ENCODE data around the gene ATP11C. TPM values are rescaled to one million over a fixed set of nuclear protein-coding genes. Genes with fewer than 3 reads are reported as not detected.

Gene ATP11C
- polyA plus RNA-seq, 2 of the 4 experiments (the other 2 are of a cell fraction): 16.4 to 34.3 TPM

DNA sequence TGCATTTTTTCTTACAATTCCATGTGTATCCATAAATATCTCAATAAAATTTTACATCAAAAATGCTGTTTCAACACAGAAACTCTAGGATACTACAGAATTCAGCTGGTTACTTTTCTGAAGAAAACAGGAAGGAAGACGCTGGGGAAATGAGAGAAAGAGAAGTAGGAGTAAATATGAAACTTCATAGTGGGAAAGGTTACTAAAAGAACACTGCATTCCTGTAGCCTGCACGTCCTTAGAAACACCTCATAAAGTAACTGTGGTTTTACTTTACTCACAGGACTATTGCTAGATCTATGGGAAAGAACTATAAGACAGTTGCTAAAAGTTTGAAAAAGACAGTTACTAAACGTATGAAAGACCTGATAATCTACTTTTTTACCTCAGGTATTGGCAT is 23.1 kb downstream of the ATP11C start:
- Histone ChIP-seq H3K4me2 (no peak overlapping the region), H3K9me3 (no peaks in the 10 kb centered on the region), H3K4me1 (no peaks in the 10 kb centered on the region), H3K4me3 (no peak overlapping the region), H3K27ac (no peak overlapping the region)
- CTCF ChIA-PET: no interaction called here
- TF ChIP-seq, protein P1, sequence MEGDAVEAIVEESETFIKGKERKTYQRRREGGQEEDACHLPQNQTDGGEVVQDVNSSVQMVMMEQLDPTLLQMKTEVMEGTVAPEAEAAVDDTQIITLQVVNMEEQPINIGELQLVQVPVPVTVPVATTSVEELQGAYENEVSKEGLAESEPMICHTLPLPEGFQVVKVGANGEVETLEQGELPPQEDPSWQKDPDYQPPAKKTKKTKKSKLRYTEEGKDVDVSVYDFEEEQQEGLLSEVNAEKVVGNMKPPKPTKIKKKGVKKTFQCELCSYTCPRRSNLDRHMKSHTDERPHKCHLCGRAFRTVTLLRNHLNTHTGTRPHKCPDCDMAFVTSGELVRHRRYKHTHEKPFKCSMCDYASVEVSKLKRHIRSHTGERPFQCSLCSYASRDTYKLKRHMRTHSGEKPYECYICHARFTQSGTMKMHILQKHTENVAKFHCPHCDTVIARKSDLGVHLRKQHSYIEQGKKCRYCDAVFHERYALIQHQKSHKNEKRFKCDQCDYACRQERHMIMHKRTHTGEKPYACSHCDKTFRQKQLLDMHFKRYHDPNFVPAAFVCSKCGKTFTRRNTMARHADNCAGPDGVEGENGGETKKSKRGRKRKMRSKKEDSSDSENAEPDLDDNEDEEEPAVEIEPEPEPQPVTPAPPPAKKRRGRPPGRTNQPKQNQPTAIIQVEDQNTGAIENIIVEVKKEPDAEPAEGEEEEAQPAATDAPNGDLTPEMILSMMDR (IDR thresholded peaks at IDR 0.05): no peak
- TF ChIP-seq HOXA7 (CRISPR knock-in tag; IDR thresholded peaks at IDR 0.05): no peak
- no peak for TF ChIP-seq MAZ (IDR thresholded peaks at IDR 0.05; ENCODE audit: borderline replicate concordance, low read depth, low read length)
- TF ChIP-seq, protein P2, sequence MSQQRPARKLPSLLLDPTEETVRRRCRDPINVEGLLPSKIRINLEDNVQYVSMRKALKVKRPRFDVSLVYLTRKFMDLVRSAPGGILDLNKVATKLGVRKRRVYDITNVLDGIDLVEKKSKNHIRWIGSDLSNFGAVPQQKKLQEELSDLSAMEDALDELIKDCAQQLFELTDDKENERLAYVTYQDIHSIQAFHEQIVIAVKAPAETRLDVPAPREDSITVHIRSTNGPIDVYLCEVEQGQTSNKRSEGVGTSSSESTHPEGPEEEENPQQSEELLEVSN (IDR thresholded peaks at IDR 0.05; ENCODE audit: borderline replicate concordance, low read depth): no peak
- no peak for TF ChIP-seq MYC (IDR thresholded peaks at IDR 0.05; ENCODE audit: borderline replicate concordance, low read length)
- TF ChIP-seq, protein P3, sequence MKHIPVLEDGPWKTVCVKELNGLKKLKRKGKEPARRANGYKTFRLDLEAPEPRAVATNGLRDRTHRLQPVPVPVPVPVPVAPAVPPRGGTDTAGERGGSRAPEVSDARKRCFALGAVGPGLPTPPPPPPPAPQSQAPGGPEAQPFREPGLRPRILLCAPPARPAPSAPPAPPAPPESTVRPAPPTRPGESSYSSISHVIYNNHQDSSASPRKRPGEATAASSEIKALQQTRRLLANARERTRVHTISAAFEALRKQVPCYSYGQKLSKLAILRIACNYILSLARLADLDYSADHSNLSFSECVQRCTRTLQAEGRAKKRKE (CRISPR knock-in tag; IDR thresholded peaks at IDR 0.05; ENCODE audit: low read depth): no peak
- no peak for TF ChIP-seq NPAS2 (CRISPR knock-in tag; IDR thresholded peaks at IDR 0.05; ENCODE audit: borderline replicate concordance)
- no peak for TF ChIP-seq ESRRA (IDR thresholded peaks at IDR 0.05; ENCODE audit: borderline replicate concordance, low read length)
- no peak for TF ChIP-seq TFCP2L1 (CRISPR knock-in tag; IDR thresholded peaks at IDR 0.05)
- no peak for TF ChIP-seq HEYL (CRISPR knock-in tag; IDR thresholded peaks at IDR 0.05)
- TF ChIP-seq HOXB13 (CRISPR knock-in tag; IDR thresholded peaks at IDR 0.05; ENCODE audit: low read depth): no peak
- TF ChIP-seq TP53 (CRISPR knock-in tag; IDR thresholded peaks at IDR 0.05): no peak
- FAIRE-seq (no peak), ATAC-seq (no peak), DNase-seq (ENCODE audit: low read depth in 1 of 2, low spot score in 1 of 2) (no peak)
- 81% methylated on average over 3 of the region's 3 CpGs for WGBS (ENCODE audit: missing lambda C conversion rate)
- POLR2A ChIA-PET: no interaction called here

DNA sequence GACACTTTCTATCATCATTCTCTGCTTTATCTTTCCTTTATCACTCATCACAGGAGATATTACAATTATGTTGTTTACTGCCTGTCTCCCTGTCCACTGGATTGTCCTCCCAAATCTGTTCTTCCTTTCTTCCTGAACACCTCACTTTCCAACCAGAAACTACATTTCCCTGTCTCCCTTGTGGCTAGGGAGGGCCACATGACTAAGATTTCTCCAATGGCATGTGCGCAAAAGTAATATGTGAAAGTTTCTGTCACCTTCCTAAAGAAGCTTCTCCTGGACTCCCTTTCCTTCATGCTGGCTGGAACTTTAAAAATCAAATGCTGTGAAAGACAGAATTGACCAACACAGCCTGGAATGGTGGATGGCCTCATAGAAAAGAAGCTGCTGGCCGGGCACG is 25.8 kb downstream of the ATP11C start:
- CTCF ChIA-PET: no interaction called here
- Histone ChIP-seq H3K9me3 (no peaks in the 10 kb centered on the region), H3K27ac (no peak overlapping the region), H3K4me3 (no peak overlapping the region), H3K4me1 (no peaks in the 10 kb centered on the region), H3K4me2 (no peak overlapping the region)
- POLR2A ChIA-PET: no interaction called here
- TF ChIP-seq RAD21 (conservative IDR thresholded peaks at IDR 0.05 in 1 of 2, IDR thresholded peaks at IDR 0.05 in 1 of 2): no peak
- no peak for TF ChIP-seq JUN (IDR thresholded peaks at IDR 0.05)
- no peak for TF ChIP-seq CBX8 (IDR thresholded peaks at IDR 0.05)
- no peak for TF ChIP-seq SREBF2 (IDR thresholded peaks at IDR 0.05)
- TF ChIP-seq FOXS1 (CRISPR knock-in tag; IDR thresholded peaks at IDR 0.05): no peak
- no peak for TF ChIP-seq MAFK (IDR thresholded peaks at IDR 0.05; ENCODE audit: partially characterized antibody)
- TF ChIP-seq PHF8 (IDR thresholded peaks at IDR 0.05; ENCODE audit: borderline replicate concordance, low read depth): no peak
- TF ChIP-seq, protein P3 (CRISPR knock-in tag; IDR thresholded peaks at IDR 0.05; ENCODE audit: low read depth): no peak
- TF ChIP-seq, protein P4, sequence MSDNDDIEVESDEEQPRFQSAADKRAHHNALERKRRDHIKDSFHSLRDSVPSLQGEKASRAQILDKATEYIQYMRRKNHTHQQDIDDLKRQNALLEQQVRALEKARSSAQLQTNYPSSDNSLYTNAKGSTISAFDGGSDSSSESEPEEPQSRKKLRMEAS (IDR thresholded peaks at IDR 0.05): no peak
- no peak for TF ChIP-seq SMC3 (IDR thresholded peaks at IDR 0.05)
- no peak for TF ChIP-seq HOXB13 (CRISPR knock-in tag; IDR thresholded peaks at IDR 0.05; ENCODE audit: low read depth)
- TF ChIP-seq CHD4 (IDR thresholded peaks at IDR 0.05; ENCODE audit: borderline replicate concordance): no peak
- no peak for TF ChIP-seq NFE2L2 (conservative IDR thresholded peaks at IDR 0.05; ENCODE audit: low read length)
- TF ChIP-seq RARB (CRISPR knock-in tag; IDR thresholded peaks at IDR 0.05): no peak
- TF ChIP-seq ZNF302 (CRISPR knock-in tag; IDR thresholded peaks at IDR 0.05): no peak
- TF ChIP-seq, protein P5, sequence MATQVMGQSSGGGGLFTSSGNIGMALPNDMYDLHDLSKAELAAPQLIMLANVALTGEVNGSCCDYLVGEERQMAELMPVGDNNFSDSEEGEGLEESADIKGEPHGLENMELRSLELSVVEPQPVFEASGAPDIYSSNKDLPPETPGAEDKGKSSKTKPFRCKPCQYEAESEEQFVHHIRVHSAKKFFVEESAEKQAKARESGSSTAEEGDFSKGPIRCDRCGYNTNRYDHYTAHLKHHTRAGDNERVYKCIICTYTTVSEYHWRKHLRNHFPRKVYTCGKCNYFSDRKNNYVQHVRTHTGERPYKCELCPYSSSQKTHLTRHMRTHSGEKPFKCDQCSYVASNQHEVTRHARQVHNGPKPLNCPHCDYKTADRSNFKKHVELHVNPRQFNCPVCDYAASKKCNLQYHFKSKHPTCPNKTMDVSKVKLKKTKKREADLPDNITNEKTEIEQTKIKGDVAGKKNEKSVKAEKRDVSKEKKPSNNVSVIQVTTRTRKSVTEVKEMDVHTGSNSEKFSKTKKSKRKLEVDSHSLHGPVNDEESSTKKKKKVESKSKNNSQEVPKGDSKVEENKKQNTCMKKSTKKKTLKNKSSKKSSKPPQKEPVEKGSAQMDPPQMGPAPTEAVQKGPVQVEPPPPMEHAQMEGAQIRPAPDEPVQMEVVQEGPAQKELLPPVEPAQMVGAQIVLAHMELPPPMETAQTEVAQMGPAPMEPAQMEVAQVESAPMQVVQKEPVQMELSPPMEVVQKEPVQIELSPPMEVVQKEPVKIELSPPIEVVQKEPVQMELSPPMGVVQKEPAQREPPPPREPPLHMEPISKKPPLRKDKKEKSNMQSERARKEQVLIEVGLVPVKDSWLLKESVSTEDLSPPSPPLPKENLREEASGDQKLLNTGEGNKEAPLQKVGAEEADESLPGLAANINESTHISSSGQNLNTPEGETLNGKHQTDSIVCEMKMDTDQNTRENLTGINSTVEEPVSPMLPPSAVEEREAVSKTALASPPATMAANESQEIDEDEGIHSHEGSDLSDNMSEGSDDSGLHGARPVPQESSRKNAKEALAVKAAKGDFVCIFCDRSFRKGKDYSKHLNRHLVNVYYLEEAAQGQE (IDR thresholded peaks at IDR 0.05): no peak
- no peak for TF ChIP-seq EHMT2 (IDR thresholded peaks at IDR 0.05; ENCODE audit: low read depth)
- DNase-seq (ENCODE audit: low read depth in 1 of 2, low spot score in 1 of 2) (no peak), ATAC-seq (no peak), FAIRE-seq (no peak)
- 100% methylated on average over 3 of the region's 3 CpGs for WGBS (ENCODE audit: missing lambda C conversion rate)
